H1 (cell line): Measurements from ENCODE around the gene HELZ2. TPM values are rescaled to one million over a fixed set of nuclear protein-coding genes. Genes with fewer than 3 reads are reported as not detected.

Experiments used
- CTCF ChIA-PET: fragments of 300-600 bp; sonication (Branson Sonifier 250); formaldehyde crosslinking; loops from one replicate; lab custom pipeline; 2021; ENCODE audit not compliant: partially characterized antibody; lab: Charles Lee
- POLR2A ChIA-PET: fragments of 300-600 bp; sonication (Branson Sonifier 250); formaldehyde crosslinking; loops from one replicate; lab custom pipeline; 2021; ENCODE audit warnings: inconsistent platforms; ENCODE audit not compliant: partially characterized antibody; lab: Charles Lee
- DNase-seq, 2 experiments: peaks; one replicate each; pipeline versions ENCODE4 v3.0.0 to v3.0.0-alpha.2; 2010 to 2022; ENCODE audit warnings: low spot score in 2 of 2, low read depth in 1 of 2, mixed read lengths in 1 of 2
- FAIRE-seq: peaks from 2 replicates; lab custom pipeline; 2011; peaks lifted over from hg19 to GRCh38; lab: Jason Lieb, UNC
- H2AFZ ChIP-seq: 2 replicates; pipeline ENCODE4 v1.8.1; 2012; ENCODE audit warnings: low read length, inconsistent platforms
- H2AK5ac ChIP-seq: 2 replicates; pipeline ENCODE4 v1.6.1; 2013; ENCODE audit warnings: low read depth, low read length
- H2BK120ac ChIP-seq: replicated peaks from 2 replicates; pipeline ENCODE3; 2013; ENCODE audit warnings: low read depth, low read length, inconsistent platforms
- H2BK12ac ChIP-seq: 2 replicates; pipeline ENCODE4 v1.6.1; 2013; ENCODE audit warnings: low read depth, low read length
- H2BK15ac ChIP-seq: 2 replicates; pipeline ENCODE4 v1.6.1; 2013; ENCODE audit warnings: low read length
- H2BK20ac ChIP-seq: 2 replicates; pipeline ENCODE4 v1.6.1; 2013; ENCODE audit warnings: low read length
- H2BK5ac ChIP-seq: 2 replicates; pipeline ENCODE4 v1.6.1; 2013; ENCODE audit warnings: low read depth, low read length
- H3K14ac ChIP-seq: 2 replicates; pipeline ENCODE4 v1.6.1; 2013; ENCODE audit warnings: inconsistent platforms; ENCODE audit not compliant: insufficient read length
- H3K18ac ChIP-seq: 2 replicates; pipeline ENCODE4 v1.6.1; 2013; ENCODE audit warnings: low read length; ENCODE audit errors: extremely low read depth
- H3K23ac ChIP-seq: 2 replicates; pipeline ENCODE4 v1.6.1; 2013; ENCODE audit warnings: inconsistent platforms; ENCODE audit not compliant: insufficient read length
- H3K23me2 ChIP-seq: 2 replicates; pipeline ENCODE4 v1.6.1; 2013; ENCODE audit warnings: low read depth, low read length
- H3K27ac ChIP-seq: 2 replicates; pipeline ENCODE4 v1.6.1; 2011; ENCODE audit warnings: low read depth, low read length, inconsistent platforms
- H3K27me3 ChIP-seq, 4 experiments: replicated peaks in 1 of 4; 1 replicate in 1 of 4; 2 replicates in 3 of 4; pipeline versions ENCODE4 v1.6.1 to v1.8.1; 2011 to 2013; ENCODE audit warnings: low read length in 3 of 4, mild to moderate bottlenecking in 3 of 4, inconsistent platforms in 2 of 4, mixed read lengths in 2 of 4, moderate library complexity in 1 of 4; ENCODE audit not compliant: control insufficient read depth in 3 of 4, insufficient read depth in 3 of 4; ENCODE audit errors: extremely low read depth in 1 of 4
- H3K36me3 ChIP-seq, 4 experiments: 2 replicates each; pipeline versions ENCODE4 v1.6.1 to v1.8.1; 2011 to 2013; ENCODE audit warnings: mild to moderate bottlenecking in 4 of 4, low read length in 3 of 4, moderate library complexity in 2 of 4, control low read depth in 1 of 4, inconsistent platforms in 1 of 4; ENCODE audit not compliant: insufficient read depth in 4 of 4, control insufficient read depth in 2 of 4
- H3K4ac ChIP-seq: replicated peaks from 2 replicates; pipeline ENCODE3; 2013; ENCODE audit warnings: low read length, low read depth, mixed read lengths, inconsistent platforms; ENCODE audit not compliant: insufficient read length
- H3K4me1 ChIP-seq, 4 experiments: replicated peaks in 1 of 4; 1 replicate in 1 of 4; 2 replicates in 3 of 4; pipeline versions ENCODE4 v1.6.1 to v1.8.1; 2011 to 2013; ENCODE audit warnings: low read length in 3 of 4, inconsistent platforms in 2 of 4, mixed read lengths in 1 of 4; ENCODE audit not compliant: insufficient read depth in 4 of 4, control insufficient read depth in 3 of 4
- H3K4me2 ChIP-seq, 2 experiments: 2 replicates each; pipeline versions ENCODE4 v1.6.1 to v1.8.1; 2011 to 2013; ENCODE audit warnings: low read depth in 2 of 2, low read length in 2 of 2, control low read depth in 1 of 2, inconsistent platforms in 1 of 2, mild to moderate bottlenecking in 1 of 2; ENCODE audit not compliant: insufficient read depth in 1 of 2
- H3K4me3 ChIP-seq, 4 experiments: fragments of 200-600, 300-600 bp in 1 of 4; sonication (generic), shearing (Covaris generic), sonication (Bioruptor Twin) in 1 of 4; 2 replicates each; pipeline versions ENCODE4 v1.5.1 to v1.8.1; 2011 to 2016; ENCODE audit warnings: low read length in 4 of 4, low read depth in 3 of 4, control low read depth in 2 of 4, inconsistent platforms in 2 of 4, mild to moderate bottlenecking in 2 of 4, mixed read lengths in 1 of 4, moderate library complexity in 1 of 4; ENCODE audit not compliant: insufficient read depth in 2 of 4; ENCODE audit errors: extremely low read depth in 1 of 4
- H3K56ac ChIP-seq: replicated peaks from 2 replicates; pipeline ENCODE3; 2013; ENCODE audit warnings: low read depth, mild to moderate bottlenecking, mixed read lengths, low read length, inconsistent platforms; ENCODE audit not compliant: insufficient read length
- H3K79me1 ChIP-seq: 2 replicates; pipeline ENCODE4 v1.6.1; 2013; ENCODE audit warnings: low read depth, low read length, control low read depth
- H3K79me2 ChIP-seq, 2 experiments: 2 replicates each; pipeline versions ENCODE4 v1.6.1 to v1.8.1; 2012 to 2013; ENCODE audit warnings: low read length in 2 of 2, mild to moderate bottlenecking in 2 of 2, inconsistent platforms in 1 of 2; ENCODE audit not compliant: insufficient read depth in 2 of 2, control insufficient read depth in 1 of 2
- H3K9ac ChIP-seq, 4 experiments: replicated peaks in 1 of 4; 1 replicate in 1 of 4; 2 replicates in 3 of 4; pipeline versions ENCODE4 v1.6.1 to v1.8.1; 2011 to 2013; ENCODE audit warnings: low read depth in 3 of 4, low read length in 3 of 4, control low read depth in 2 of 4, mild to moderate bottlenecking in 2 of 4, moderate library complexity in 2 of 4, inconsistent platforms in 1 of 4; ENCODE audit errors: extremely low read depth in 1 of 4
- H3K9me3 ChIP-seq, 2 experiments: 2 replicates each; pipeline versions ENCODE4 v1.6.1 to v1.8.1; 2012 to 2013; ENCODE audit warnings: mild to moderate bottlenecking in 2 of 2, moderate library complexity in 2 of 2, control low read depth in 1 of 2, inconsistent platforms in 1 of 2, low read depth in 1 of 2, low read length in 1 of 2, mixed read lengths in 1 of 2; ENCODE audit not compliant: insufficient read depth in 2 of 2
- H4K20me1 ChIP-seq, 2 experiments: replicated peaks in 1 of 2; 2 replicates each; pipeline versions ENCODE3 to v1.8.1; 2011 to 2013; ENCODE audit warnings: inconsistent platforms in 2 of 2, low read length in 2 of 2, mild to moderate bottlenecking in 1 of 2; ENCODE audit not compliant: insufficient read depth in 2 of 2, control insufficient read depth in 1 of 2
- H4K5ac ChIP-seq: 2 replicates; pipeline ENCODE4 v1.6.1; 2013; ENCODE audit warnings: low read length, low read depth, mixed read lengths, inconsistent platforms; ENCODE audit not compliant: insufficient read length
- H4K8ac ChIP-seq: 2 replicates; pipeline ENCODE4 v1.8.0; 2013; ENCODE audit warnings: mild to moderate bottlenecking, moderate library complexity, low read length, inconsistent platforms; ENCODE audit not compliant: insufficient read depth; ENCODE audit errors: extremely low read depth
- H4K91ac ChIP-seq: replicated peaks from 2 replicates; pipeline ENCODE3; 2013; ENCODE audit warnings: low read length, mixed read lengths, inconsistent platforms; ENCODE audit not compliant: insufficient read length
- BACH1 ChIP-seq: IDR thresholded peaks from 2 replicates; pipeline ENCODE4 v1.6.1; 2012; ENCODE audit warnings: low read length, improper control_type of control experiment
- CBX8 ChIP-seq: fragments of 300-800, 300-1000 bp; sonication (generic); IDR thresholded peaks from 2 replicates; pipeline ENCODE4 v1.7.1; 2016; ENCODE audit warnings: low read depth, low read length, borderline replicate concordance
- CHD2 ChIP-seq: IDR thresholded peaks from 2 replicates; pipeline ENCODE4 v1.6.1; 2012; ENCODE audit warnings: low read length, improper control_type of control experiment
- EP300 ChIP-seq, 2 experiments: IDR thresholded peaks; 1 replicate in 1 of 2; 2 replicates in 1 of 2; pipeline ENCODE4 v1.6.1; 2011 to 2012; ENCODE audit warnings: low read depth in 2 of 2, low read length in 2 of 2, mild to moderate bottlenecking in 2 of 2, borderline replicate concordance in 1 of 2, inconsistent platforms in 1 of 2, moderate library complexity in 1 of 2
- GABPA ChIP-seq: IDR thresholded peaks from 2 replicates; pipeline ENCODE4 v1.6.1; 2011; ENCODE audit warnings: mild to moderate bottlenecking, low read length, moderate library complexity, borderline replicate concordance; ENCODE audit not compliant: insufficient read depth
- GTF2F1 ChIP-seq: IDR thresholded peaks from 2 replicates; pipeline ENCODE4 v1.6.1; 2012; ENCODE audit warnings: low read depth, low read length, improper control_type of control experiment, borderline replicate concordance
- JUND ChIP-seq: IDR thresholded peaks from 2 replicates; pipeline ENCODE4 v1.6.1; 2011; ENCODE audit warnings: mild to moderate bottlenecking, improper control_type of control experiment, low read length
- POLR2A ChIP-seq, 2 experiments: IDR thresholded peaks; 1 replicate in 1 of 2; 2 replicates in 1 of 2; pipeline ENCODE4 v1.6.1; 2011; ENCODE audit warnings: low read depth in 2 of 2, low read length in 2 of 2, mild to moderate bottlenecking in 2 of 2; ENCODE audit errors: control extremely low read depth in 1 of 2
- POLR2AphosphoS5 ChIP-seq: IDR thresholded peaks from 2 replicates; pipeline ENCODE4 v1.6.1; 2011; ENCODE audit warnings: low read depth, low read length
- SIX5 ChIP-seq: IDR thresholded peaks from 2 replicates; pipeline ENCODE4 v1.6.1; 2011; ENCODE audit warnings: mild to moderate bottlenecking, low read depth, low read length
- WGBS, 2 experiments: shearing (Covaris generic) in 1 of 2; methylation state at CpG; one replicate each; pipeline versions ENCODE4 v1.1.6 to v1.1.7; 2013 to 2015; ENCODE audit warnings: low lambda C conversion rate in 2 of 2, mixed read lengths in 2 of 2, inconsistent platforms in 1 of 2, low coverage in 1 of 2, missing lambda C conversion rate in 1 of 2; ENCODE audit not compliant: insufficient replicate concordance in 2 of 2, insufficient coverage in 1 of 2, insufficient read length in 1 of 2; ENCODE audit errors: extremely low coverage in 1 of 2, missing lambda C conversion rate in 1 of 2; 5-methylcytosine and 5-hydroxymethylcytosine counted together
- polyA plus RNA-seq, 7 experiments: library from polyadenylated mRNA; depleted of rRNA in 3 of 7; stranded (reverse) in 5 of 7; unstranded in 2 of 7; fragments of >200 nt in 5 of 7; fragments of 200-250 nt in 2 of 7; gene quantifications; 1 replicate in 5 of 7; 2 replicates in 1 of 7; 4 replicates in 1 of 7; pipeline versions ENCODE4 v1.2.1 to v1.2.3, GENCODE V29; 2011 to 2013; ENCODE audit warnings: missing spikeins in 2 of 7, mixed read lengths in 2 of 7
- total RNA-seq: library from RNA; stranded (reverse); fragmentation: NEBNext Ultra II Directional; extraction: Animal tissue kit (Norgen Biotek cat#: 25700); gene quantifications from 2 replicates; pipeline ENCODE4 v1.2.1, GENCODE V29; 2021
- TF ChIP-seq, protein P1 (sequence below): IDR thresholded peaks from 2 replicates; pipeline ENCODE4 v1.6.1; 2011; ENCODE audit warnings: low read depth, mild to moderate bottlenecking, low read length; ENCODE audit not compliant: insufficient read depth
- TF ChIP-seq, protein P2 (sequence below): IDR thresholded peaks from 2 replicates; pipeline ENCODE4 v1.6.1; 2011; ENCODE audit warnings: low read length, improper control_type of control experiment
- TF ChIP-seq, protein P3 (sequence below): IDR thresholded peaks from 2 replicates; pipeline ENCODE4 v1.6.1; 2012; ENCODE audit warnings: inconsistent platforms

Gene HELZ2
- total and polyA plus RNA-seq, 2 of the 8 experiments (the other 6 are each of a cell fraction or from before 2014, with no cell fraction given): 7.9 to 17.5 TPM

DNA sequence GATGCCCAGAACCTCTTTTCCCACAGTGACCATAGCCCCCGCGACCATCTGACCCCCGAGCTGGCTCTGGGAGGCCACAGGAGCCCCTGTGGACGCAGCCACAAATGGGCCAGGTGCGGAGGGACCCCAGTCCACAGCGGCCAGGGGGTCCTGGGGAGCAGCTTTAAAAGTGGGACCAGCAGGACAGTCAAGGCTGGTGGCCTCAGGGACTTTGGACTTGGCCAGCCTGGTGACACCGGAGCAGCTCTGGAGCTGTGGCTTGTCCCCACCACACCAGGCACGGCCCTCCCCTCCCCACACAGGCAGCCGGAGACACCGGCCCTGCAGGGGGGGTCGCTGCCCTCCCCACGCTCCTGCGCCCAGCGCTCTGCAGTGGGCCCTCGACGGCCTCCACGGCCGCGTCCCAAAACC lies 16.6 kb downstream of the HELZ2 start:
- Histone ChIP-seq H3K79me1 (no peaks in the 10 kb centered on the region), H2BK20ac (no peak overlapping the region), H2BK120ac (no peak overlapping the region), H2AK5ac (no peak overlapping the region), H3K9ac (no peak overlapping the region), H3K23ac (no peak overlapping the region), H4K91ac (no peak overlapping the region), H3K56ac (no peak overlapping the region), H3K4me3 (no peak overlapping the region), H3K23me2 (peaks cover 4% of the 10 kb centered on the region; the same call in 1 of the 2 replicates), H3K4me1 (peaks cover 0 to 17% (median 12%) of the 10 kb centered on the region in 4 experiments; a peak in 6 of 7 replicates), H3K79me2 (no peaks in the 10 kb centered on the region), H4K8ac (no peak overlapping the region; the same call in 1 of the 2 replicates), H3K27ac (no peak overlapping the region), H2AFZ (no peak overlapping the region), H4K5ac (no peak overlapping the region), H3K18ac (no peak overlapping the region), H3K14ac (no peak overlapping the region), H3K27me3 (no peaks in the 10 kb centered on the region; a peak in 1 of 7 replicates), H3K36me3 (no peaks in the 10 kb centered on the region; a peak in 1 of 8 replicates), H4K20me1 (peaks cover 0 to 1% of the 10 kb centered on the region in 2 experiments), H3K4ac (no peak overlapping the region), H2BK12ac (no peak overlapping the region), H2BK5ac (no peak overlapping the region), H3K4me2 (no peak overlapping the region), H3K9me3 (no peaks in the 10 kb centered on the region), H2BK15ac (no peak overlapping the region)
- WGBS, 2 experiments: 90% methylated on average over 5 of the region's 19 CpGs; no CpG with 5 or more reads in 1 of the 2 experiments
- FAIRE-seq (no peak), DNase-seq (no peak)
- ChIA-PET POLR2A (no interaction called here), CTCF (interaction anchor here (0.9 to 2.2 kb wide), 8 partner anchors 9 to 377 kb away, joined by 3 to 9 read pairs (median 4); partner anchors contain the start of gene PTK6)
- TF ChIP-seq EP300 (IDR thresholded peaks at IDR 0.05; ENCODE audit: borderline replicate concordance in 1 of 2, low read depth in 2 of 2, low read length in 2 of 2) (no peak), GABPA (no peak), GTF2F1 (no peak), POLR2A (IDR thresholded peaks at IDR 0.05; ENCODE audit: control extremely low read depth in 1 of 2, low read depth in 2 of 2, low read length in 2 of 2) (no peak), JUND (no peak), BACH1 (no peak), CBX8 (no peak), SIX5 (no peak), CHD2 (no peak), POLR2AphosphoS5 (no peak)
- TF ChIP-seq, protein P1, sequence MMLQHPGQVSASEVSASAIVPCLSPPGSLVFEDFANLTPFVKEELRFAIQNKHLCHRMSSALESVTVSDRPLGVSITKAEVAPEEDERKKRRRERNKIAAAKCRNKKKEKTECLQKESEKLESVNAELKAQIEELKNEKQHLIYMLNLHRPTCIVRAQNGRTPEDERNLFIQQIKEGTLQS: no peak
- TF ChIP-seq, protein P2, sequence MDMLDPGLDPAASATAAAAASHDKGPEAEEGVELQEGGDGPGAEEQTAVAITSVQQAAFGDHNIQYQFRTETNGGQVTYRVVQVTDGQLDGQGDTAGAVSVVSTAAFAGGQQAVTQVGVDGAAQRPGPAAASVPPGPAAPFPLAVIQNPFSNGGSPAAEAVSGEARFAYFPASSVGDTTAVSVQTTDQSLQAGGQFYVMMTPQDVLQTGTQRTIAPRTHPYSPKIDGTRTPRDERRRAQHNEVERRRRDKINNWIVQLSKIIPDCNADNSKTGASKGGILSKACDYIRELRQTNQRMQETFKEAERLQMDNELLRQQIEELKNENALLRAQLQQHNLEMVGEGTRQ: no peak
- TF ChIP-seq, protein P3, sequence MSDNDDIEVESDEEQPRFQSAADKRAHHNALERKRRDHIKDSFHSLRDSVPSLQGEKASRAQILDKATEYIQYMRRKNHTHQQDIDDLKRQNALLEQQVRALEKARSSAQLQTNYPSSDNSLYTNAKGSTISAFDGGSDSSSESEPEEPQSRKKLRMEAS: no peak
